Vagina (tissue), 2 donors: Measurements from ENCODE around the gene IFNG. TPM values are rescaled to one million over a fixed set of nuclear protein-coding genes. Genes with fewer than 3 reads are reported as not detected.

Source experiments
- DNase-seq, 2 donors: peaks; one replicate each; pipeline ENCODE4 v3.0.0-alpha.2; 2017; ENCODE audit errors: extremely low spot score in 2 of 2
- H3K27ac ChIP-seq: fragments of 200-600 bp; sonication (generic); one replicate; pipeline ENCODE4 v1.5.1; 2019
- H3K27me3 ChIP-seq: fragments of 200-600 bp; sonication (generic); one replicate; pipeline ENCODE4 v1.5.1; 2019
- H3K36me3 ChIP-seq, 2 donors: fragments of 200-600 bp; sonication (generic); one replicate each; pipeline ENCODE4 v1.5.1; 2017 to 2019
- H3K4me1 ChIP-seq: fragments of 200-600 bp; sonication (generic); one replicate; pipeline ENCODE4 v1.5.1; 2019
- H3K4me3 ChIP-seq, 2 donors: fragments of 200-600 bp; sonication (generic); 1 replicate in 1 of 2; 2 replicates in 1 of 2; pipeline ENCODE4 v1.5.1; 2016 to 2019
- H3K9me3 ChIP-seq: fragments of 200-600 bp; sonication (generic); one replicate; pipeline ENCODE4 v1.5.1; 2019
- POLR2A ChIP-seq, 2 donors: fragments of 450-650 bp; IDR thresholded peaks; one replicate each; pipeline ENCODE4 v1.6.1; 2017; ENCODE audit warnings: antibody characterized with exemption in 2 of 2, mild to moderate bottlenecking in 2 of 2, moderate library complexity in 2 of 2
- POLR2AphosphoS5 ChIP-seq, 2 donors: sonication (generic); formaldehyde crosslinking; IDR thresholded peaks; one replicate each; pipeline ENCODE4 v1.9.0; 2017; ENCODE audit warnings: antibody characterized with exemption in 2 of 2, mild to moderate bottlenecking in 2 of 2, low read depth in 1 of 2; ENCODE audit not compliant: insufficient read depth in 1 of 2
- intact Hi-C: fragments of 100-400 bp; cut with DNase I; formaldehyde crosslinking; loops from one replicate; pipeline ENCODE4 v1.15.1; 2023
- total RNA-seq: library from RNA; depleted of rRNA; stranded (reverse); fragments of >200 nt; gene quantifications from one replicate; pipeline ENCODE4 v1.2.3, GENCODE V29; 2016
- TF ChIP-seq, protein P1 (sequence below), 3 experiments: fragments of 450-650 bp in 2 of 3; fragments of 200-600 bp in 1 of 3; sonication (generic) in 1 of 3; IDR thresholded peaks; one replicate each; pipeline ENCODE4 v1.5.1; 2017 to 2019; ENCODE audit warnings: antibody characterized with exemption in 3 of 3, mild to moderate bottlenecking in 2 of 3, moderate library complexity in 2 of 3

IFNG gene
- total RNA-seq, 1 donor from 2014 or later, result not detected

DNA sequence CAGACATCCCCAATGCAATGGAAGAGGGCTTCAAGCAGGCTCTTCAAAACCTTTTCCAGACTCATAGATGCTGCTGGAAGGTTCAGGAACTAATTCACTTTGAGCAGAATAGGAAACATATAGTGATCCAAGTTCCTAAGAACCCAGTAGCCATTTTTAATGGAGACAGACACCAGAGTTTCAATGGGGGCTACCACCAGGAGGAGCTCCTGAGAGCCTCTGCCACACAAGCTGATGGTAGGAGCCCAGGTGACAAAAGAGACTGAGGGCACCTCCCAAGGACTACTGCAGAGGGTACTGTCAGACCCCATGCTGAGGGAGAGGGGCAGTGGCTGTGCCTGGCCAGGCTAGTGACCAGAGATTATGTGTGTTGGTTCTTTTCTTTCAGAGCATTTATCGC is 45.9 kb downstream of the IFNG start:
- TF ChIP-seq, protein P1, sequence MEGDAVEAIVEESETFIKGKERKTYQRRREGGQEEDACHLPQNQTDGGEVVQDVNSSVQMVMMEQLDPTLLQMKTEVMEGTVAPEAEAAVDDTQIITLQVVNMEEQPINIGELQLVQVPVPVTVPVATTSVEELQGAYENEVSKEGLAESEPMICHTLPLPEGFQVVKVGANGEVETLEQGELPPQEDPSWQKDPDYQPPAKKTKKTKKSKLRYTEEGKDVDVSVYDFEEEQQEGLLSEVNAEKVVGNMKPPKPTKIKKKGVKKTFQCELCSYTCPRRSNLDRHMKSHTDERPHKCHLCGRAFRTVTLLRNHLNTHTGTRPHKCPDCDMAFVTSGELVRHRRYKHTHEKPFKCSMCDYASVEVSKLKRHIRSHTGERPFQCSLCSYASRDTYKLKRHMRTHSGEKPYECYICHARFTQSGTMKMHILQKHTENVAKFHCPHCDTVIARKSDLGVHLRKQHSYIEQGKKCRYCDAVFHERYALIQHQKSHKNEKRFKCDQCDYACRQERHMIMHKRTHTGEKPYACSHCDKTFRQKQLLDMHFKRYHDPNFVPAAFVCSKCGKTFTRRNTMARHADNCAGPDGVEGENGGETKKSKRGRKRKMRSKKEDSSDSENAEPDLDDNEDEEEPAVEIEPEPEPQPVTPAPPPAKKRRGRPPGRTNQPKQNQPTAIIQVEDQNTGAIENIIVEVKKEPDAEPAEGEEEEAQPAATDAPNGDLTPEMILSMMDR (IDR thresholded peaks at IDR 0.05), result no peak
- TF ChIP-seq POLR2AphosphoS5 (IDR thresholded peaks at IDR 0.05; ENCODE audit: insufficient read depth in 1 of 2, low read depth in 1 of 2), result no peak
- TF ChIP-seq POLR2A (IDR thresholded peaks at IDR 0.05), result no peak
- Histone ChIP-seq H3K4me3 (no peak overlapping the region), H3K36me3 (no peaks in the 10 kb centered on the region), H3K27me3 (no peaks in the 10 kb centered on the region), H3K27ac (no peak overlapping the region), H3K9me3 (no peaks in the 10 kb centered on the region), H3K4me1 (no peaks in the 10 kb centered on the region)
- no peak for DNase-seq
- intact Hi-C loops, result no loop called here

DNA sequence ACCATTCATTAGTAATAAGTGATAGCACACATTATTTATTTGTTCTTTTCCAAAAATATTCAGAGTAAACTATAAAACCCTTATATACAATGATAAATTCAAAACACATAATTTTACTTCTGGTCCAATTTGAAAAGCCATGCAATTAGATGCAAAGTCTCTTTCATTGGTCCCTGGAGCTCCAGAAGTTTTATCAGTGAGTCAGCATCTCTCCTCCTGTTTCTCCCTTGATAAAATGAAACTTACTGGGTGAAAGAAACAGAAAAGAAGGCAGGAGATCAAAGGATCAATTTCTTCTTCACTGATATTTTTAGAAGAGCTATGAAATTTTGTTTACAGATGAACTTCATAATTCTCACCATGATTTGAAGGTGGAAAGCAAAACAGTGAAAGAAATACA is 47.5 kb downstream of the IFNG start:
- intact Hi-C loops, result no loop called here
- H3K27me3 ChIP-seq, result no peaks in the 10 kb centered on the region
- no peak for TF ChIP-seq POLR2A (IDR thresholded peaks at IDR 0.05)
- TF ChIP-seq POLR2AphosphoS5 (IDR thresholded peaks at IDR 0.05; ENCODE audit: insufficient read depth in 1 of 2, low read depth in 1 of 2), result no peak
- TF ChIP-seq, protein P1 (IDR thresholded peaks at IDR 0.05), result no peak

DNA sequence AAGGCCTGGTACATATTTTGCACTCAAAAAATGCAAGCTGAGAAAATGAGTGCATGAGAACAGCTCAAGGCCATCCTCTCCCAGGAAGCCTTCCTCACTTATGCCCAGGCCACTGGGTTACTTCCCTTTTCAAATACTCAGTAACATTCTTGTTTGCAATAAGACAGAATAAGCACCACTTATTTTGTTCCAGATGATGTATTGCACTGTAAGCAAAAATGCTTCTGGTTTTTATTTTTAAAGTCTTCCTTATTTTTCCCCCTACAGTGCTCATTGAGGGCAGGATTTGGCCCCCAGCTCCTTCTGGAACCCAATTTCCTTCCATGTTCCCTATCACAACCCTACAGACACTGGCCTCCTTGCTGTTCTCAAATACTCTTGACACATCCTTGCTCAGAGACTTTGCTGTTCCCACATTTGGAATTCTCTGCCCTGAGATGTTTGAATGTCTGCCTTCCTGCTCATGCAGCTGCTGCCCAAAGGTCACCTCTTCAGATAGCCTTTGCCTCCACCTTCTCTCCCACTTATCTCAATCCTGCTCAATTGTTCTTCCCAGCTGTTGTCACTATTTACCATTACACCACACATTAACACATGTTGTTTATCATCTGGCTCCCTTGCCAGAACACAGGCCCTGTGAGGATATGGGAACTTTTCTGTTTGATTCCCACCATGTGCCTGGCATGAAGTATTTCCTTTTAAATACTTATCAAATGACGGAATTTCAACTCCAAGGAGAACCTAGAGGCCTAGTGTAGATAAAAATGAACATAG is 49.9 kb downstream of the IFNG start:
- Histone ChIP-seq H3K27me3 (no peaks in the 10 kb centered on the region), H3K27ac (no peak overlapping the region), H3K9me3 (no peaks in the 10 kb centered on the region), H3K4me1 (no peaks in the 10 kb centered on the region), H3K4me3 (no peak overlapping the region), H3K36me3 (no peaks in the 10 kb centered on the region)
- intact Hi-C loops, result no loop called here
- TF ChIP-seq POLR2A (IDR thresholded peaks at IDR 0.05) (no peak), POLR2AphosphoS5 (IDR thresholded peaks at IDR 0.05; ENCODE audit: insufficient read depth in 1 of 2, low read depth in 1 of 2) (no peak)
- TF ChIP-seq, protein P1 (IDR thresholded peaks at IDR 0.05), result no peak
- DNase-seq, result no peak

More for the DNA sequence above, 47.5 kb downstream of the IFNG start:
- no peak overlapping the region for H3K27ac ChIP-seq
- no peaks in the 10 kb centered on the region for H3K36me3 ChIP-seq
- no peaks in the 10 kb centered on the region for H3K4me1 ChIP-seq
- no peak overlapping the region for H3K4me3 ChIP-seq
- no peaks in the 10 kb centered on the region for H3K9me3 ChIP-seq
- DNase-seq, result no peak

DNA sequence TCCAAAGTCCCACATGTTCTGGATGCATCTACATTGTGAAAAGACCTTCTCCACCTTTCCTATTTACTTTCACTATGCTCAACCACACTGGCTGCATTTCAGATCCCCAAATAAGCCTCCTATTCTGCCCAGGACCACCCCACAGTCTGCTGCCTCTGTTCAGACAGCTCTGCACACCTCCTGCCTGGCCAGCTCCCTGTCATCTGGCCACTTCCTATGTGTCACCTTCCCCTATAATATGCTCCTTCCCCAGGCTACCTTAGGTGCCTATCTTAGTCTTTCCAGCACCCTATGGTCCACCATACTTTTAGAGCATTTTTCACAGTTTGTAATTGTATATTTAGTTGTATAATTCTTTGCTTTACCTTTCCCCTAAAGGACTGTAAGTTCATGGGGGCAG is 50.5 kb downstream of the IFNG start:
- no peak overlapping the region for H3K4me3 ChIP-seq
- H3K36me3 ChIP-seq, result no peaks in the 10 kb centered on the region
- no peak for TF ChIP-seq POLR2A (IDR thresholded peaks at IDR 0.05)
- TF ChIP-seq, protein P1 (IDR thresholded peaks at IDR 0.05), result no peak
- TF ChIP-seq POLR2AphosphoS5 (IDR thresholded peaks at IDR 0.05; ENCODE audit: insufficient read depth in 1 of 2, low read depth in 1 of 2), result no peak
- H3K9me3 ChIP-seq, result no peaks in the 10 kb centered on the region
- intact Hi-C loops, result no loop called here
- no peaks in the 10 kb centered on the region for H3K27me3 ChIP-seq
- DNase-seq, result no peak
- no peaks in the 10 kb centered on the region for H3K4me1 ChIP-seq
- H3K27ac ChIP-seq, result no peak overlapping the region

DNA sequence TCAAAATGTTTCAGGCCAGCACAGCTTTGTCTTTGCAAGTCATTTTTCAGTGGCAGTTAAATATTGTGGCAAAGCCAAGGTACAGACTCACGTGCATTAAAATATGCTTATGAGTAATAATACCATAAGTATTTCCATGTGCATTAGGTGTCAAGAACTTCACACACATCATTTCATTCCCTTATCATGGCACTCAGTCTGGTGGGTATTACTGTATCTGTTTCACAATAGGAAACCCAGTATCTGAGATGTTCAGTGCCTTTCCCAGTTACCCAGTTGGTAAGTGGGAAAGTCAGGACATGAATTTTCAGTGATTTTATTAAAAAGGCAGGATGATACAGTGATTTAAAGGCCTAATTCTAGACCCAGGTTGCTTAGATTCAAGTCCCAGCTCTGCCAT is 52.9 kb downstream of the IFNG start:
- TF ChIP-seq POLR2AphosphoS5 (IDR thresholded peaks at IDR 0.05; ENCODE audit: insufficient read depth in 1 of 2, low read depth in 1 of 2) (no peak), POLR2A (IDR thresholded peaks at IDR 0.05) (no peak)
- TF ChIP-seq, protein P1 (IDR thresholded peaks at IDR 0.05), result no peak
- intact Hi-C loops, result no loop called here

More for the DNA sequence above, 52.9 kb downstream of the IFNG start:
- no peak for DNase-seq
- Histone ChIP-seq H3K4me3 (no peak overlapping the region), H3K4me1 (no peaks in the 10 kb centered on the region), H3K27ac (no peak overlapping the region), H3K9me3 (no peaks in the 10 kb centered on the region), H3K36me3 (no peaks in the 10 kb centered on the region), H3K27me3 (no peaks in the 10 kb centered on the region)
